ENCODE results near the gene PPIF.

DNA sequence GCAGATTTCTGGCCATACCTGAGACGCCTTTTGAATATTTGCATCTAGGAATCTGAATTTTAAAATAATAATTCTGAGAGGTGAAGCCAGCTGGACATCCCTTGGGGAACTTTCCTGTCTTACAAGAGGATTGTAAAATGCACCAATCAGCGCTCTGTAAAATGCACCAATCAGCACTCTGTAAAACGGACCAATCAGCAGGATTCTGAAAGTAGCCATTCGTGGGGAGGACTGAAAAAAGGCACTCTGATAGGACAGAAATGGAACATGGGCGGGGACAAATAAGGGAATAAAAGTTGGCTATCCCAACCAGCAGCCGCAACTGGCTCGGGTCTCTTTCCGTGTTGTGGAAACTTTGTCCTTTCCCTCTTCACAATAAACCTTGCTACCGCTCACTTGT lies 9.9 kb downstream of the PPIF start:
- TF ChIP-seq, protein P1, sequence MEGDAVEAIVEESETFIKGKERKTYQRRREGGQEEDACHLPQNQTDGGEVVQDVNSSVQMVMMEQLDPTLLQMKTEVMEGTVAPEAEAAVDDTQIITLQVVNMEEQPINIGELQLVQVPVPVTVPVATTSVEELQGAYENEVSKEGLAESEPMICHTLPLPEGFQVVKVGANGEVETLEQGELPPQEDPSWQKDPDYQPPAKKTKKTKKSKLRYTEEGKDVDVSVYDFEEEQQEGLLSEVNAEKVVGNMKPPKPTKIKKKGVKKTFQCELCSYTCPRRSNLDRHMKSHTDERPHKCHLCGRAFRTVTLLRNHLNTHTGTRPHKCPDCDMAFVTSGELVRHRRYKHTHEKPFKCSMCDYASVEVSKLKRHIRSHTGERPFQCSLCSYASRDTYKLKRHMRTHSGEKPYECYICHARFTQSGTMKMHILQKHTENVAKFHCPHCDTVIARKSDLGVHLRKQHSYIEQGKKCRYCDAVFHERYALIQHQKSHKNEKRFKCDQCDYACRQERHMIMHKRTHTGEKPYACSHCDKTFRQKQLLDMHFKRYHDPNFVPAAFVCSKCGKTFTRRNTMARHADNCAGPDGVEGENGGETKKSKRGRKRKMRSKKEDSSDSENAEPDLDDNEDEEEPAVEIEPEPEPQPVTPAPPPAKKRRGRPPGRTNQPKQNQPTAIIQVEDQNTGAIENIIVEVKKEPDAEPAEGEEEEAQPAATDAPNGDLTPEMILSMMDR (IDR thresholded peaks at IDR 0.05): no peak
- TF ChIP-seq POLR2A (IDR thresholded peaks at IDR 0.05): no peak
